Right lobe of liver (tissue), 4 donors: ENCODE results near the gene SLC12A2.

ENCODE experiments used
- POLR2A ChIP-seq: fragments of 450-650 bp; IDR thresholded peaks from one replicate; pipeline ENCODE4 v1.6.1; 2017; ENCODE audit warnings: antibody characterized with exemption, mild to moderate bottlenecking
- TF ChIP-seq, protein P1 (sequence below), 4 donors: fragments of 200-600 bp in 3 of 4; fragments of 450-650 bp in 1 of 4; IDR thresholded peaks; one replicate each; pipeline versions ENCODE4 v1.5.1 to v1.8.0; 2016 to 2022; ENCODE audit warnings: antibody characterized with exemption in 4 of 4, mild to moderate bottlenecking in 2 of 4
- donor health status: DM: no; HTN: no; CAD: no.
- donor health status: DM: no; HTN: no; CAD: no.
- donor health status: DM: no; HTN: yes; CAD: no.

- TF ChIP-seq, protein P1, sequence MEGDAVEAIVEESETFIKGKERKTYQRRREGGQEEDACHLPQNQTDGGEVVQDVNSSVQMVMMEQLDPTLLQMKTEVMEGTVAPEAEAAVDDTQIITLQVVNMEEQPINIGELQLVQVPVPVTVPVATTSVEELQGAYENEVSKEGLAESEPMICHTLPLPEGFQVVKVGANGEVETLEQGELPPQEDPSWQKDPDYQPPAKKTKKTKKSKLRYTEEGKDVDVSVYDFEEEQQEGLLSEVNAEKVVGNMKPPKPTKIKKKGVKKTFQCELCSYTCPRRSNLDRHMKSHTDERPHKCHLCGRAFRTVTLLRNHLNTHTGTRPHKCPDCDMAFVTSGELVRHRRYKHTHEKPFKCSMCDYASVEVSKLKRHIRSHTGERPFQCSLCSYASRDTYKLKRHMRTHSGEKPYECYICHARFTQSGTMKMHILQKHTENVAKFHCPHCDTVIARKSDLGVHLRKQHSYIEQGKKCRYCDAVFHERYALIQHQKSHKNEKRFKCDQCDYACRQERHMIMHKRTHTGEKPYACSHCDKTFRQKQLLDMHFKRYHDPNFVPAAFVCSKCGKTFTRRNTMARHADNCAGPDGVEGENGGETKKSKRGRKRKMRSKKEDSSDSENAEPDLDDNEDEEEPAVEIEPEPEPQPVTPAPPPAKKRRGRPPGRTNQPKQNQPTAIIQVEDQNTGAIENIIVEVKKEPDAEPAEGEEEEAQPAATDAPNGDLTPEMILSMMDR (IDR thresholded peaks at IDR 0.05), result no peak
- no peak for TF ChIP-seq POLR2A
Observed at GRCh38 chr5:128144491-128144890, 60.9 kb downstream of the SLC12A2 start.
